MM.1S (cell line): ENCODE results near the gene TMEM161A.

Experiments used
- EZH2 ChIP-seq: fragments of 300-600 bp; sonication (generic); optimal IDR thresholded peaks from 2 replicates; pipeline ENCODE3; 2017; ENCODE audit warnings: low read depth, mild to moderate bottlenecking, antibody characterized with exemption, low read length, mixed read lengths
- EZH2phosphoT487 ChIP-seq: fragments of 300-600 bp; sonication (generic); IDR thresholded peaks from 2 replicates; pipeline ENCODE4 v1.6.1; 2018; ENCODE audit warnings: antibody characterized with exemption, low read length
- TF ChIP-seq, protein P1 (sequence below): fragments of 300-600 bp; sonication (generic); IDR thresholded peaks from 2 replicates; pipeline ENCODE4 v1.5.1; 2016; ENCODE audit warnings: antibody characterized with exemption, low read length, mixed read lengths

DNA sequence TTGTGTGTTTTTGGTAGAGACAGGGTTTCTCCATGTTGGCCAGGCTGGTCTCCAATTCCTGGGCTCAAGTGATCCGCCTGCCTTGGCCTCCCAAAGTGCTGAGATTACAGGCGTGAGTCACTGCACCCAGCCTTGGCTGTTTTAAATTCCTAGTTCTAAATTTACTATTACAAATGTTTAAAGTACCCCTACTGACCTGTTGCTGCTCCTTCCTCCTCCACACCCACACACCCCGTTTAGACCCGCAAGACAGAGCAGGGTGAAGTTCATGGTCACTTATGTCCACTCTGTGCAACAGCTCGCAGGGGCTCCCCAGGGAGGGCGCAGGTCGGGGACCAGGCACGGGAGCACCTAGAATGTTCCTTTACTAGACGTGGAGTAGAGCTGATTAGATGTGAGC is 28.7 kb downstream of the TMEM161A start:
- TF ChIP-seq, protein P1, sequence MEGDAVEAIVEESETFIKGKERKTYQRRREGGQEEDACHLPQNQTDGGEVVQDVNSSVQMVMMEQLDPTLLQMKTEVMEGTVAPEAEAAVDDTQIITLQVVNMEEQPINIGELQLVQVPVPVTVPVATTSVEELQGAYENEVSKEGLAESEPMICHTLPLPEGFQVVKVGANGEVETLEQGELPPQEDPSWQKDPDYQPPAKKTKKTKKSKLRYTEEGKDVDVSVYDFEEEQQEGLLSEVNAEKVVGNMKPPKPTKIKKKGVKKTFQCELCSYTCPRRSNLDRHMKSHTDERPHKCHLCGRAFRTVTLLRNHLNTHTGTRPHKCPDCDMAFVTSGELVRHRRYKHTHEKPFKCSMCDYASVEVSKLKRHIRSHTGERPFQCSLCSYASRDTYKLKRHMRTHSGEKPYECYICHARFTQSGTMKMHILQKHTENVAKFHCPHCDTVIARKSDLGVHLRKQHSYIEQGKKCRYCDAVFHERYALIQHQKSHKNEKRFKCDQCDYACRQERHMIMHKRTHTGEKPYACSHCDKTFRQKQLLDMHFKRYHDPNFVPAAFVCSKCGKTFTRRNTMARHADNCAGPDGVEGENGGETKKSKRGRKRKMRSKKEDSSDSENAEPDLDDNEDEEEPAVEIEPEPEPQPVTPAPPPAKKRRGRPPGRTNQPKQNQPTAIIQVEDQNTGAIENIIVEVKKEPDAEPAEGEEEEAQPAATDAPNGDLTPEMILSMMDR, result no peak
- no peak for TF ChIP-seq EZH2
- TF ChIP-seq EZH2phosphoT487, result no peak
